ENCODE results near the gene TNP2.
"Not testable (repeated sequence)": the region's sequence is repeated elsewhere in the genome, so short reads cannot be mapped to it uniquely, and the experiment has no call there.

TNP2 gene

DNA sequence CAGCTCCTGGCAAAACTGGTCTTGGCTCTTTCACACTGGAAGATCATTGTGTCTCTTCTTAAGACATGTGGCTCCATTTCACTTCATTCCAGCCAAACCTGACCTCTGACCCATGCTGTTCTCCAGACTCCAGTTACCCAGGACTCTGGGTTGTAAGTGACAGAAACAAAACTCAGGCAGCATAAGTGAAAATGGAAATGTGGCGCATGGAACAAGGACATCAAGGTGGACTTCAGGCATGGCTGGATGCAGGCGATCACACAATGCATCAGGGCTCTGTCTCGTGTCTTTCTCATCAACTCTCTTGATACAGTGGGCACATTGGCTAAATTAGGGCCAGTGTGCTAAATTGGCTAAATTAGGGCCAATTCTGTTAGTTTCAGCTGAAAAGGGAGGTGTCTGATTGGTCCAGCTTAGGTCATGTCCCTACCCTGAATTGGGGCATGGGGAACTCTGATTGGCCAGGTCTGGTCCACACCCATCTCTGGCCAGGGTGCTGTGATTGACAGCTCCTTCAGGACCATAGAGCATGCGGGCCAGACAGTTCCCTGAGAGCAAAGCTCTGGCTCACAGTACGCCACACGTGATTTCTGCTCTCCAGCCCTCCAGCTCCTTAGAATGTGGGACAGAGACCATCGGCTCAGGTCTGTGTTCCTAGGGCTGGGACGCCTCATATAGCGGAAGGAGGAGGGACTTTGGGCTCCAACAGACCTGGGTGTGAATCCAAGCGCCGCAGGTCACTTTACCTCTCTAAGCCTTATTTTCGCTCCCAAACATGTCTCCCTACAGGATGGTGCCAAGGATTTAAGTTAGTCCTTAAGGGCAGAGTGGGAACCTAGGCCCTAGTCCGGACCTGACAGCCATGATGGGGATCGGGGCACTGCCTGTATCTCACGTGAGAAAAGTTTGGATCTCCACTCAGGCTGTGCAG, 30.6 kb downstream of the TNP2 start:
- DNase-seq, result no peak

GRCh38 chr16:11236461-11237254, 32.5 kb downstream of the TNP2 start:
- peak; percentile 18 for DNase-seq

DNA sequence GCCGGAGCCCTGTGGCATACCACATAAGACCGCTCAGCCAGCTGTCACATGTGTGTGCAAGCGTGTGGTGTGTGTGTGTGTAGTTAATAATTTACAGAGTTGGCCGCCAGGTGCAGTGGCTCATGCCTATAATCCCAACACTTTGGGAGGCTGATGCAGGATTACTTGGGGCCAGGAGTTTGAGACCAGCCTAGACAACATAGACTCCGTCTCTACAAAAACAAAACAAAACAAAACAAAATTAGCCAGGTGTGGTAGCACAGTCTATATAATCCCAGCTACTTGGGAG, 33.5 kb downstream of the TNP2 start:
- DNase-seq, result no peak

- DNase-seq, result peak; percentile 87
These were observed 34.0 kb downstream of the TNP2 start for GRCh38 chr16:11234884-11235702.

DNA sequence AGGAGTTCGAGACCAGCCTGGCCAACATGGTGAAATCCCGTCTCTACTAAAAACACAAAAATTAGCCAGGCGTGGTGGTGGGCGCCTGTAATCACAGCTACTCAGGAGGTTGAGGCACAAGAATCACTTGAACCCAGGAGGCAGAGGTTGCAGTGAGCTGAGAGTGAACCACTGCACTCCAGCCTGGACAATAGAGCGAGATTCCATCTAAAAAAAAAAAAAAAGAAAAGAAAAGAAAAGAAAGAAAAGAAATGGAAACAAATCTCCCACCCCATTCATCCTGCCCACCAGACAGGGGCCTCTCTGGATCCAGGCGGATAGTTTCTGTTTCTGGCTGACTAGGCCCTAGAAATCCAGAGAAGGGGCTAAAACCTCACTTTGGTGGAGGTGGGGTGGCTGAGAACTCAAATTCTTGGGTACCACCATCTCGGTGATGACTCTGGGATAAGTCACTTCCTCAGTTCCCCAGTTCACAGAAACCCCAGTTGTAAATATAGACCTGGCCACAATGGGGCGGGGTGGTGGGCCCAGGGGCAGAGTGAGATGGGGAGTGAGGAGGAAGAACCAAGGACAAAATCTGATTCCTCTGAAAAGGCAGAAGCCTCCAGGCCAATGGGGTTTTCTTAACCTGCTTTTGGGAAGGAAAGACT, 35.3 kb downstream of the TNP2 start:
- peak; percentile 69 for DNase-seq

DNA sequence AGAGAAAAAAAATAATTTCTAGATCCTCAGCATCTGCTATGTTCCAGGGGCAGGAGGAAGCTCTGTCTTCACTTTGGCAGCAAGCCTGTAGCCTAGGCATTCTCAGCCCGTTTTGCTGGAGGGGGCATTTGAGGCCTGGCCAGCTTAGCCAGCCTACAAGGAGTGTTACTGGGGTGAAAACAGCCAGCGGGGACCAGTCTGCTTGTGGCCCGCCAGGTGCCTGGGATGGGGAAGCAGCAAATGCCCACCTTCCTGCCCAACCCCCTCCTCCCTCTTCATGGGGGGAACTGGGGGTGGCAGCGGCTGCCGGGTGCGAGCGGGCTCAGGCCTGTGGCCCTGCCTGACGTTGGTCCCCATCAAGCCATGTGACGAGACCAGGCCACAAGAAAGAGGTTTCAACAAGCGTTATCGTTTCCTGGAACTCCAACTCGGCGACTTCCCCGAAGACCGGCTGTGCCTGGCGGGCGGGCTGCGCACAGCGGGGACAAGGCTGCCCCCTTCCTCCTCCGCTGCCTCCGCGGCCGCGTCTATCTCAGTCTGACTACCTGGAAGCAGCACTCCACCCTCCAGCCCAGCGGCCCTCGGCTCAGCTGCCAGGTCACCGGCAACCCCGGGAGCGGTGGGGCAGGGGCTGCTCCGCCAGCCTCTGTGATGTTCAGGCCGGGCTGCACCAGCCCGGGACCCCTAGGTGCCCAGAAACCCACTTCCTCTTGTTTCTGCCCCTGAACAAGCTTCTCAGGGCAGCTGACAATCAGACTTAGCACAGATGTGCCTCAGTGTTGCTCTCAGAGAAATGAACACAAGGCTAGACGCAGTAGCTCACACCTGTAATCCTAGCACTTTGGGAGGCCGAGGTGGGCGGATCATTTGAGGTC, 36.0 kb downstream of the TNP2 start:
- DNase-seq, result no peak

- DNase-seq, result no peak
These were observed 36.7 kb downstream of the TNP2 start for GRCh38 chr16:11232302-11232851.

GRCh38 chr16:11231367-11231970, 37.7 kb downstream of the TNP2 start:
- DNase-seq, result no peak

DNA sequence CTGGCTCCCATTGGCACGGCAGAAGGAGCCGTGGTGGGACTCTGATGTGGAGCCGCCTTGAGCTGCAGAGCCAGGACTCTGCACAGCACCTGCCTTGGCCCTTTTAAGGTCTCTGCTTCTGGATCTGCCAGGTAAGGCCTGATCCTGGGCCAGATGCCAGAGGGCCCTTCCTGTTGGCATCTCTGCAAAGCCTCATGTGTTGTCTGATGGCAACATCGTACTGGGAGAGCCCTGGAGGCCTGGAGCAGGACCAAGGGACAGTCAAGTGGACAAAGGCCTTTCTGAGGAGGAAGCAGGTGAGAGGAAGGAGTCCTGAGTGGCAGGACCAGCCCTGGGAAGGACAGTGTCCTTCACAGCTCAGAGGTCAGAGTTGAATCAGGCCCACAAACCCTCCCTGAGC, 39.2 kb downstream of the TNP2 start:
- DNase-seq, result no peak

DNA sequence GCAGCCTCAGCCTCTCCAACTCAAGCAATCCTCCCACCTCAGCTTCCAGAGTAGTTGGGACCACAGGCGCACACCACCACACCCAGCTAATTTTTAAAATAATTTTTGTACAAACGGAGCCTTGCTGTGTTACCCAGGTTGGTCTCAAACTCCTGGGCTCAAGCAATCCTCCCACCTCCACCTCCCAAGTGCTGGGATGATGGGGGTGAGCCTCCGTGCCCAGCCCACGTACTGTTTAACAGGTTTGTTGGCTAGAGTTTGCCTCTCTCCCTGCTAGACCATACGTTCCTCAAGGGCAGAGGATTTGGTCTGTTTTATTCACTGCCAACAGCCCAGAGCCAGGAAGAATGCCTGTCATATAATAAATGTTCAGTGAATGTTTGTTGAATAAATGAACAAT, 39.7 kb downstream of the TNP2 start:
- DNase-seq, result no peak

DNA sequence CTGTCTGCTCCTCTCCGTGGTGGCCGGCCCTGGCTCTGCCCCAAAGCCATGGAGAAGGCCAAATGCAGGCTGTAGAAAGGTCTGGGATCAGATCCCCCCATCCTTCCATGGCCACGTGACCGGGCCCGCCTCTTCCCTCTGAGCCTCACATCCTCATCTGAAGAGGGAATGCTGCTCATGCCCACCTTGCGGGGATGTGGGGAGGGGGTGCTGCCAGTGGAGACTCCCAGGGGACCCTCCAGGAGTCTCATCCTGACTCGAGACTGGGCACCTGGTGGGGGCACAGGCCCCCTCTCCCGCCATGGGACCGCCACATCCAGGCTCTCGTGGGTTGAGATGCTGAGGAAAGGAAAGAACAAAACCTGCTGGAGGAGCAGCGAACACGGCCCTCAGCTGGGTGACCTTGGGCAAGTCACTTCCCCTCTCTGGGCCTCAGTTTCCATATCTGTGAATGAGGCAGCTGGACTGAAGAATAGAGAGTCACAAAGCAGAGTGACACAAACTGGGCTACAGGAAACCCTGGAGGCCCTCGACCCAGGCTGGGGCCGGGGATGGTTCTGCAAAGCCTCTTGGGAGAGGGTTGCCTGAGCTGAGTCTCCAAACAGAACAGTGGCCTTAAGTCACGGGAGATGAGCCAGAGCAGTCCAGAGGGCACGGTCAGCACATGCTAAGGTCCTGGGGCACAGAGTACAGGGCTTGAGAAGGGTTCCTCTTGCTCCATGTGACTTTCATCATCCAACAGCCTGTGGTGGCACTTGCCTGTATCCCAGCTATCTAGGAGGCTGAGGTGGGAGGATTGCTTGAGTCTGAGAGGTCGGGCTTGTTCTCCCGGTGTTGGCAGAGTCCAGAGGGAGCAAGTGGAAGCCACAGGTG, 43.2 kb downstream of the TNP2 start:
- DNase-seq, result no peak

DNA sequence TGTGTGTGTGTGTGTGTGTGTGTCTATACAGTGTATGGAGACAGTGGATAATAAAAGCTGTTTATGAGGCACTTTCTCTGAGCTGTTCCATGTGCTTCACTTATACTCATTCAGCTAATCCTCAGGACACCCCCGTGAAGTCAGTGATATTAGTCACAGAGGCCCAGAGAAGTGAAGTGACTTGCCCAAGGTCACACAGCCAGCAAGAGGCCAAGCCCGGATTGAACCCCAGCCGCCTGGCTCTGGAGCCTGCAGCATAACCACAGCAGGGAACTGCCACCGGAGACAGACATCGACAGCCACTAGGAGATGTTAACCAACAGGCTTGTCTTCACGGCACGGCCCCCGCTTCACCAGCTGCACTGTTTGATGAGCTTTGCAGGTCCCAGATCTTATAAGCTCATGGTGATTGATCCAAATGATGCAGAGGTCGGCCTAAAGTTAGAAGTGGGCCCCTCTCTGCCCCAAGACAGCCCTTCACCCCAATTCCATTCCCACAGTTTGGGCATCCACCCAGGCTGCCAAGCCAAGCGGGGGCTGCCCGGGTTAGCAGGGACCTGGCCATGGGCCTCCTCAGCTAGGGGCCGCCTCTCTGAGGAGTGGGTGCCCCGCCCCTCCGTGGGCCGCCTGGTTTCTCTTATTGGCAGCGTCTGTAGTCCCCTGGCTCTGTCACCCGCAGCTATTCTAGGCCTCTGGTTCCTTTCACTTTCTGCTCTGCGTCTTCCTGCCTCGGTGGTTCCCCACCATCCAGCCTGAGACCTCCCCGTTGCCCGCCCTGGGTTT, 44.0 kb downstream of the TNP2 start:
- no peak for DNase-seq

DNA sequence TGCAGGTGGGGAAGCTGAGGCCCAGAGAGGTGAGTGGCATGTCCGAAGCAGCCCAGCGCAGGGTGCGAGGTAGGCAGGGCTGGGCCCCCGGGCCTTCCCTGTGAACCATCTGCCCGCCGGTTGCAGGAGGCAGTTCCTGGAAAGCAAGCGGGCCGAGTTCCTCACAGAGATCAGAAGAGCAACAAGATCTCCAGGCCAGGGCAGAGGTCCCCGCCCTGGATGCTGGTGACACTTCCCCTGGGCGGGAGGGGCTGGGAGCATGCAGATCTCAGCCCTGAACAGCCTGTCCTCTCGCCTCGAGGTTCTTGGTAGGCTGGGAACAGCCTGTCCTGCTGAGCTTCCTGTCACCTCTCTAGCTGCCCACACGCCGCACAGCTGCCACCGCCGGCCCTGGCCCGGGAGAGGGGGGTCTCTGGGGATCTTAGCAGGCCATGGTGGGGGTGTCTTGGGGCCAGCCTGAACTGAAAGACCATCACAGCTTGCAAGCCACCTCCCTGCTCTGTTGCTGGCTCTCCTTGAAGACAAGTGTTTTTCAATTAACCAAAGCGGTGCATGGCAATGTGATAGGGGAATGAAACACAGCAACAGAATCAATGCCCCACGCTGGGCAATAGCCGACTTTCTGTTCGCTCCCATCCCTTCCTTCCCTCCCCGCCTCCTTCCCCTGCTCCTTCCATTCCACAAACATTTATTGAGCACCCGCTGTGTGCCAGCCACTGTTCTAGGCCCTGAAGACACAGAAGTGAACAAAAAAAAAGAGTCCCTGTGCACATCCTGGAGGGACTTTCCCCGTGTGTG, 44.8 kb downstream of the TNP2 start:
- DNase-seq, result no peak

DNA sequence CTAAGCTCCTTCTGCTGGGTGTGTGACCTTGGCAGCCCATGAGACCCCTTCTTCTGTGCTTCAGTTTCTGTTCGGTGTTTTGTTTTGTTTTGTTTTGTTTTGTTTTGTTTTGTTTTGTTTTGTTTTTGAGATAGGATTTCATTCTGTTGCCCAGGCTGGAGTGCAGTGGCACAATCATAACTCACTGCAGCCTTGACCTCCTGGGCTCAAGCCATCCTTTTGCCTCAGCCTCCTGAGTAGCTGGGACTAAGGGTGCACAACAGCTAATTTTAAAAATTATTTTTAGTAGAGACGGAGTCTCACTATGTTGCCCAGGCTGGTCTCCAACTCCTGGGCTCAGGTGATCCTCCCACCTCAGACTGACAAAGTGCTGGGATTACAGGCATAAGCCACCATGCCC, 48.6 kb downstream of the TNP2 start:
- DNase-seq, result not testable (repeated sequence)

GRCh38 chr16:11219178-11219577, 49.9 kb downstream of the TNP2 start:
- DNase-seq, result no peak

GRCh38 chr16:11218604-11218962, 50.5 kb downstream of the TNP2 start:
- peak; percentile 7 for DNase-seq

All from HCEC 1CT (cell line).